ENCODE measurements around the gene RAB25.
"Not testable (repeated sequence)": the region's sequence is repeated elsewhere in the genome, so short reads cannot be mapped to it uniquely, and the experiment has no call there.

The RAB25 gene

DNA sequence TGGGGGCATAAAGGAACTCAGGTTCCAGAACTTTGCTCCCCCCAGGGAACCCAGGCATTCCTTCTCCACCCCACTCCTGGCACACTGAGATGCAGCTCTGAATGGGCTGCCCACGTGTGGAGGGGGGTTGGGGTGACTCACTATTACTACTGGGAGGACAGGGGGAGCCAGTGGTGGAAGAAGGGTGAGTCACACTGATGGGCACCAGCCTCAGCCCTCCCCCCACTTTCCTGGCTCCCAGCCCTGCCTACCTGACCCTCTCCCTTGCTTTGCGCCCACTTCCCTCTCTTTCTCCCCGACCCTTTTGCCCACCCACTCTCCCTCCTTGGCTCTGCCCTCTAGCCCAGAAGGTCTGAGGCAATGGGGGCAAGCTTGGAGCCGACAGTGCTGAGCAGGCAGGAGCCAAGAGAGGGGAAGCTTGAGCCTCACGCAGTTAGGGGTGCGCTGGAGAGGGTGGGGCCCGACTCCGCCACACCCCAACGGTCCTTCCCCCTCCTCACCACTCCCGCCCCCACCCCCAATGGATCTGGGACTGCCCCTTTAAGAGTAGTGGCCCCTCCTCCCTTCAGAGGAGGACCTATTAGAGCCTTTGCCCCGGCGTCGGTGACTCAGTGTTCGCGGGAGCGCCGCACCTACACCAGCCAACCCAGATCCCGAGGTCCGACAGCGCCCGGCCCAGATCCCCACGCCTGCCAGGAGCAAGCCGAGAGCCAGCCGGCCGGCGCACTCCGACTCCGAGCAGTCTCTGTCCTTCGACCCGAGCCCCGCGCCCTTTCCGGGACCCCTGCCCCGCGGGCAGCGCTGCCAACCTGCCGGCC lies 53.4 kb downstream of the RAB25 start, which contains the start of gene LMNA:
LMNA (plus strand) TSS at position 611 of the 818 bp plus-strand sequence. CDS start 208 bp downstream, outside the sequence.
- H3K4me3 ChIP-seq (ENCODE audit: low read depth, low read length): peak within 1 kb of the TSS; percentile 96
- H3K27ac ChIP-seq (ENCODE audit: low read depth, low read length): peak within 1 kb of the TSS; percentile 89
- H3K27me3 ChIP-seq (ENCODE audit: control insufficient read depth, insufficient read depth, low read length): peaks cover 3% of the 10 kb centered on the region; the same call in 1 of the 2 replicates
- H3K9me3 ChIP-seq (ENCODE audit: control insufficient read depth, insufficient read depth, low read length): no peaks in the 10 kb centered on the region
- H3K9ac ChIP-seq (ENCODE audit: low read depth, low read length): peak within 1 kb of the TSS; percentile 66; the same call in 1 of the 2 replicates
- H3K36me3 ChIP-seq (ENCODE audit: control insufficient read depth, insufficient read depth, low read length): no peaks in the 10 kb centered on the region
- peaks cover 15% of the 10 kb centered on the region for H3K4me1 ChIP-seq (ENCODE audit: control insufficient read depth, insufficient read depth, low read length)

DNA sequence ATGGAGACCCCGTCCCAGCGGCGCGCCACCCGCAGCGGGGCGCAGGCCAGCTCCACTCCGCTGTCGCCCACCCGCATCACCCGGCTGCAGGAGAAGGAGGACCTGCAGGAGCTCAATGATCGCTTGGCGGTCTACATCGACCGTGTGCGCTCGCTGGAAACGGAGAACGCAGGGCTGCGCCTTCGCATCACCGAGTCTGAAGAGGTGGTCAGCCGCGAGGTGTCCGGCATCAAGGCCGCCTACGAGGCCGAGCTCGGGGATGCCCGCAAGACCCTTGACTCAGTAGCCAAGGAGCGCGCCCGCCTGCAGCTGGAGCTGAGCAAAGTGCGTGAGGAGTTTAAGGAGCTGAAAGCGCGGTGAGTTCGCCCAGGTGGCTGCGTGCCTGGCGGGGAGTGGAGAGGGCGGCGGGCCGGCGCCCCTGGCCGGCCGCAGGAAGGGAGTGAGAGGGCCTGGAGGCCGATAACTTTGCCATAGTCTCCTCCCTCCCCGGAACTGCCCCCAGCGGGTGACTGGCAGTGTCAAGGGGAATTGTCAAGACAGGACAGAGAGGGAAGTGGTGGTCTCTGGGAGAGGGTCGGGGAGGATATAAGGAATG lies 54.1 kb downstream of the RAB25 start:
- Histone ChIP-seq H3K4me1 (ENCODE audit: control insufficient read depth, insufficient read depth, low read length) (peaks cover 18% of the 10 kb centered on the region), H3K9ac (ENCODE audit: low read depth, low read length) (peak overlapping the region; percentile 66; the same call in 1 of the 2 replicates), H3K36me3 (ENCODE audit: control insufficient read depth, insufficient read depth, low read length) (no peaks in the 10 kb centered on the region), H3K4me3 (ENCODE audit: low read depth, low read length) (peak overlapping the region; percentile 96), H3K9me3 (ENCODE audit: control insufficient read depth, insufficient read depth, low read length) (no peaks in the 10 kb centered on the region), H3K27ac (ENCODE audit: low read depth, low read length) (peak overlapping the region; percentile 89), H3K27me3 (ENCODE audit: control insufficient read depth, insufficient read depth, low read length) (peaks cover 3% of the 10 kb centered on the region; the same call in 1 of the 2 replicates)

DNA sequence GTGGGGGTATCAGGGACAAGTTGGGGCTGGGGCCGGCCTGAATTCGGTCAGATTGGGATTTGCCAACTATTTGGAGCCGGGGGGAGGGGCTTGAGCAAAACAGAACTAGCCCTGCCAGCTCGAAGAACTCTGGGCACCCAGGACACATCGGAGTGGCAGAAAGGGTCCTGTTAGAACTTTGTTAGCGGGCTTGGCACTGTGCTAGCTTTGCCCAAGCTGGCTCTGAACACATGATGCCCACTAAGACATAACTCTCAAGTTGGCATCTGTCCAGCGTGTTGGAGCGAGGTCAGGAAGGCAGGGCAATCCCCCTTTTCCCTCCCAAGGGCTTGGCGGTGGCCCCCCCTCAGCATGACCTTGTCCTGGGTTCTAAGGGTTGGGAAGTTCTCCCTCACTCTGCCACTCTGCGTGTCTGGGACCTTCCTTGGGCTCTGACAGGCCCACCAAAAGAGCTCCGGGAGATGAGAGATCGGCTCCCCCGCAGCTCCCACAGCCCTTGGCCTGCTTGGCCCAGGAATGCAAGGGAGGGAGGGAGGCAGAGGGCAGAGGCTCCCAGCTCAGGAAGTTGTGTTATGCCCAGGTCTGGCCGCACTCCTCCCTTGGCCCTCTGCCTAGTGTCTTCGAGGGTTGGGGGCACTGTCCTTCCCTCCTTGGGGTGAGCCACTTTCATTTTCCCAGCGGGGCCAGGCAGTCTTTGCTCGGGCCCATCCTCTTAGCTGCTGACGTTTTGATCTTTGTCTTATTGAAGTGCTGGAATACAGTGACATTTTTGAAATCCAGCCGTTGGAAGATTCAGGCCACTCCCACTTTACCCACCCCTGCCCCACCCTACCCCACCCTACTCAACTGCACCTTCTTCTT lies 54.8 kb downstream of the RAB25 start:
- peaks cover 3% of the 10 kb centered on the region; the same call in 1 of the 2 replicates for H3K27me3 ChIP-seq (ENCODE audit: control insufficient read depth, insufficient read depth, low read length)
- H3K4me3 ChIP-seq (ENCODE audit: low read depth, low read length): peak overlapping the region; percentile 96
- no peak overlapping the region for H3K9ac ChIP-seq (ENCODE audit: low read depth, low read length)
- peak overlapping the region; percentile 60 for H3K27ac ChIP-seq (ENCODE audit: low read depth, low read length)
- H3K9me3 ChIP-seq (ENCODE audit: control insufficient read depth, insufficient read depth, low read length): no peaks in the 10 kb centered on the region
- no peaks in the 10 kb centered on the region for H3K36me3 ChIP-seq (ENCODE audit: control insufficient read depth, insufficient read depth, low read length)
- peaks cover 19% of the 10 kb centered on the region for H3K4me1 ChIP-seq (ENCODE audit: control insufficient read depth, insufficient read depth, low read length)

DNA sequence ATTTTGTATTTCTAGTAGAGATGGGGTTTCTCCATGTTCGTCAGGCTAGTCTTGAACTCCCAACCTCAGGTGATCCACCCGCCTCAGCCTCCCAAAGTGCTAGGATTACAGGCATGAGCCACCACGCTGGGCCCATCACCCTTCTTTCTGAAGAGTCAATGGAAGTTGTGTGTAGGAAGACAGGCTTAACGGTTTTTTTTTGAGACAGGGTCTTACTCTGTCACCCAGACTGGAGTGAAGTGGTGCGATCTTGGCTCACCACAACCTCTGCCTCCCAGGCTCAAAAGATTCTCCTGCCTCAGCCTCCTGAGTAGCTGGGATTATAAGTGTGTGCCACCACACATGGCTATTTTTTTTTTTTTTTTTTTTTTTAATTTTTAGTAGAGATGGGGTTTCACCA lies 55.8 kb downstream of the RAB25 start:
- not testable (repeated sequence) for H3K36me3 ChIP-seq (ENCODE audit: control insufficient read depth, insufficient read depth, low read length); H3K27ac ChIP-seq (ENCODE audit: low read depth, low read length); H3K27me3 ChIP-seq (ENCODE audit: control insufficient read depth, insufficient read depth, low read length); H3K9ac ChIP-seq (ENCODE audit: low read depth, low read length); H3K9me3 ChIP-seq (ENCODE audit: control insufficient read depth, insufficient read depth, low read length); H3K4me3 ChIP-seq (ENCODE audit: low read depth, low read length)
- H3K4me1 ChIP-seq (ENCODE audit: control insufficient read depth, insufficient read depth, low read length): peaks cover 27% of the 10 kb centered on the region

DNA sequence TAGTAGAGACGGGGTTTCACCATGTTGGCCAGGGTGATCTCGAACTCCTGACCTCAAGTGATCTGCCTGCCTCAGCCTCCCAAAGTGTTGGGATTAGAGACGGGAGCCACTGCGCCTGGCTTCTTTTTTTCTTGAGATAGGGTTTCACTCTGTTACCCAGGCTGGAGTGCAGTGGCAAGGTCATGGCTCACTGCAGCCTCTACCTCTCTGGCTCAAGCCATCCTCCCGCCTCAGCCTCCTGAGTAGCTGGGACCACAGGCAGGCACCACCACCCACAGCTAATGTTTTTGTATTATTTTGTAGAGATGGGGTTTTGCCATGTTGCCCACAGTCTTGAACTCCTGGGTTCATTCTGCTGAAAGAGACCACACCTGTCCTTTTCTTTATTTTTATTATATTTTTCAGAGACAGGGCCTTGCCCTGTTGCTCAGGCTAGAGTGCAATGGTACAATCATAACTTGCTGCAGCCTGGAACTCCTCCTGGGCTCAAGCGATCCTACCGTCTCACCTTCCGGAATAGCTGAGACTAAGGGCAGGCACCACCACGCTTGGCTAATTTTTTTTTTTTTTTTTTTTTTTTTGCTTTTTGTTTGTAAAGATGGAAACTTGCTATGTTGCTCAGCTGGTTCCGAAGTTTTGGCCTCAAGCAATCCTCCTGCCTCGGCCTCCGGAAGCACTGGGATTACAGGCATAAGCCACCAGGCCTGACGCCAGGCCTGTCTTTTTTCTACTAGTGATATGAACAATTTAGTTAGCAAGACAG lies 56.6 kb downstream of the RAB25 start:
- Histone ChIP-seq H3K9ac (ENCODE audit: low read depth, low read length) (no peak overlapping the region), H3K36me3 (ENCODE audit: control insufficient read depth, insufficient read depth, low read length) (no peaks in the 10 kb centered on the region), H3K4me3 (ENCODE audit: low read depth, low read length) (no peak overlapping the region), H3K27ac (ENCODE audit: low read depth, low read length) (no peak overlapping the region), H3K9me3 (ENCODE audit: control insufficient read depth, insufficient read depth, low read length) (no peaks in the 10 kb centered on the region), H3K4me1 (ENCODE audit: control insufficient read depth, insufficient read depth, low read length) (peaks cover 35% of the 10 kb centered on the region), H3K27me3 (ENCODE audit: control insufficient read depth, insufficient read depth, low read length) (0 out of 2 replicates have a peak, but pooled peaks cover 3% of the 10 kb centered on the region)

DNA sequence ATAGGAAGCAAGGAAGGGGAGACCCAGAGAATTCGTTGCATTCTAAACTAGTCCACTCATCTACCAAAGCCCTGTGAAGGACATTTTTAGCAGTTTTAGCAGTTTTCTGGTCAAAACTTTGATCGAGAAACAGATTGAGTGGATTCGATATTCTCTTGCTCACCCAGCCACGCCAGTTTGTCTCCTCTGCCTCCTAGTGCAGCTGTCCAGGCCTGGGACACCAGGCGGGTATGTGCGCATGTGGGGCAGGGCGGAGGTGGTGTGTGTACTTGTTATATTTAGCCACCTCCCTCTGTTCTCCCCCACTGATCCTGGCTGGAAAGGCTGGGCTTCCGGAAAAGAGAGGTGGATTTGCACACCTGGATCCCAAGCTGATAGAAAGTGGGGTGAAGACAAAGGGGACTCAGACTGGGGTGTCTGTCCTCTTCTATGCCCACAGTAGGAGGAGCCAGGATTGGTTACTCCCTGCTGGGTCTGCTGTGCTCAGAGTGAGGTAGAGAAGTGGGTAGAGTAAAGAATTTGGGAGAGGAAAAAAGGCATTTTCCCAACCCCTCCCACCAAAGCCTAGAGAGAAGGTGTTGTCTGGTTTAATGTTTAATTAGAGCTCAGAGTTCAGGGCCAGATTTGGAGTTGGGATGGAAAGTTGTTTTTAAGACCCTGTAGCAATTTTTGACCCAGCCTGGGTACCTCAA lies 57.4 kb downstream of the RAB25 start:
- H3K9me3 ChIP-seq (ENCODE audit: control insufficient read depth, insufficient read depth, low read length): no peaks in the 10 kb centered on the region
- H3K9ac ChIP-seq (ENCODE audit: low read depth, low read length): no peak overlapping the region
- H3K4me1 ChIP-seq (ENCODE audit: control insufficient read depth, insufficient read depth, low read length): peaks cover 41% of the 10 kb centered on the region
- H3K4me3 ChIP-seq (ENCODE audit: low read depth, low read length): no peak overlapping the region
- no peak overlapping the region for H3K27ac ChIP-seq (ENCODE audit: low read depth, low read length)
- 0 out of 2 replicates have a peak, but pooled peaks cover 3% of the 10 kb centered on the region for H3K27me3 ChIP-seq (ENCODE audit: control insufficient read depth, insufficient read depth, low read length)
- no peaks in the 10 kb centered on the region for H3K36me3 ChIP-seq (ENCODE audit: control insufficient read depth, insufficient read depth, low read length)

DNA sequence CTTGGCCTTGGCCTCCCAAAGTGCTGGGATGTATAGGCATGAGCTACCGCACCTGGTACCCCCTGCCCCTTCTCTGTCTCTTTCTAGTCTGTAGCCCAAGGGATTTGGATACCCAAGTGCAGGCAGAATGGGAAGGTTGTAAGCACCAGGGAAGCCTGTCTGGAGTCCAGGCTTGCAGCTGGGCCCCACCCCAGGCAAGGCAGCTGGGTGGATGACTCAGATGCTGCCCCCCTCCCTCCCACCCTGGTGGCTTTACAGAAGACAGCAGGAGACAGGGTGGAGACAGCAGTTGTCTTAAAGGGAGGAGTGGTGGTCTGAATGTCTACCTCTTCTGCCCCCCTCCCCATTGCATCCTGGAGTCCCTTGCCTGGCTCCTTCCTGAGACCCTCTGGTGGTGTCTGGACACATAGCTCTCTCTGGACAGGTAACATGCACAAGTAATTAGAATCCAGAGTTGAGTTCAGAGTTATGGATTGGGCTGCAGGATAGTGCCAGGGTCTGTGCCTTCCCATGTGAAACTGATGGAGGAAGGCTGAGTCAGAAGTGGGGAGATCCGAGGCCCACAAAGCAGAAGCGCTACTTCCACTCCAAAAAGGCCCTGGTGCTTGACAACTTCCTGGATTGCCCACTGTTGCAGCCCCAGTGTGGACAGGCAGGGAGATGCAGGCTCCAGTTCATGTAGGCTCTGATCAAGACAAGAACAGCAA lies 58.7 kb downstream of the RAB25 start:
- Histone ChIP-seq H3K9me3 (ENCODE audit: control insufficient read depth, insufficient read depth, low read length) (no peaks in the 10 kb centered on the region), H3K36me3 (ENCODE audit: control insufficient read depth, insufficient read depth, low read length) (no peaks in the 10 kb centered on the region), H3K4me1 (ENCODE audit: control insufficient read depth, insufficient read depth, low read length) (peaks cover 38% of the 10 kb centered on the region), H3K9ac (ENCODE audit: low read depth, low read length) (no peak overlapping the region), H3K4me3 (ENCODE audit: low read depth, low read length) (no peak overlapping the region), H3K27me3 (ENCODE audit: control insufficient read depth, insufficient read depth, low read length) (no peaks in the 10 kb centered on the region), H3K27ac (ENCODE audit: low read depth, low read length) (no peak overlapping the region)
